Uterus (tissue), 2 donors: ENCODE measurements around the gene INTS4.

ENCODE experiments used
- CTCF ChIP-seq, 4 experiments: fragments of 200-600 bp in 2 of 4; fragments of 450-650 bp in 2 of 4; sonication (generic) in 2 of 4; IDR thresholded peaks; one replicate each; pipeline ENCODE4 v1.5.1; 2016 to 2019; ENCODE audit warnings: antibody characterized with exemption in 4 of 4, mild to moderate bottlenecking in 2 of 4, moderate library complexity in 1 of 4
- POLR2A ChIP-seq, 2 donors: fragments of 450-650 bp; IDR thresholded peaks; one replicate each; pipeline ENCODE4 v1.6.1; 2016; ENCODE audit warnings: antibody characterized with exemption in 2 of 2, mild to moderate bottlenecking in 1 of 2, moderate library complexity in 1 of 2

GRCh38 chr11:77981346-77981947, 13.0 kb downstream of the INTS4 start:
- TF ChIP-seq POLR2A (IDR thresholded peaks at IDR 0.05): no peak
- no peak for TF ChIP-seq CTCF (IDR thresholded peaks at IDR 0.05)
